Nephron progenitor cell (in vitro differentiated cells): ENCODE results near the gene ATPAF1.
"Not testable (repeated sequence)": the region's sequence is repeated elsewhere in the genome, so short reads cannot be mapped to it uniquely, and the experiment has no call there.

ENCODE experiments used
- DNase-seq: peaks from one replicate; pipeline ENCODE4 v3.0.0; 2021
- H3K27ac Mint-ChIP-seq: 2 replicates; pipeline ENCODE4 v1.8.0; 2021; ENCODE audit warnings: mild to moderate bottlenecking, moderate library complexity, mixed read lengths
- H3K27me3 Mint-ChIP-seq: 2 replicates; pipeline ENCODE4 v1.8.0; 2021; ENCODE audit warnings: mild to moderate bottlenecking, low read depth, mixed read lengths; ENCODE audit not compliant: poor library complexity
- H3K36me3 Mint-ChIP-seq: 2 replicates; pipeline ENCODE4 v1.8.0; 2021; ENCODE audit warnings: low read depth, mixed read lengths
- H3K4me1 Mint-ChIP-seq: 2 replicates; pipeline ENCODE4 v1.8.0; 2021; ENCODE audit warnings: mixed read lengths
- H3K4me3 Mint-ChIP-seq: 2 replicates; pipeline ENCODE4 v1.8.0; 2021; ENCODE audit warnings: mild to moderate bottlenecking, moderate library complexity, mixed read lengths
- H3K9me3 Mint-ChIP-seq: 2 replicates; pipeline ENCODE4 v1.8.0; 2021; ENCODE audit warnings: mild to moderate bottlenecking, moderate library complexity, mixed read lengths
- CTCF ChIP-seq: fragments of 200-600 bp; sonication (generic); IDR thresholded peaks from 2 replicates; pipeline ENCODE4 v1.5.0; 2021; ENCODE audit warnings: antibody characterized with exemption

ATPAF1 gene

GRCh38 chr1:46656643-46657042 lies 11.5 kb downstream of the ATPAF1 start:
- Mint-ChIP-seq H3K4me1 (peaks cover 13% of the 10 kb centered on the region), H3K27ac (no peak overlapping the region), H3K36me3 (peaks cover 45% of the 10 kb centered on the region), H3K27me3 (no peaks in the 10 kb centered on the region), H3K4me3 (no peak overlapping the region), H3K9me3 (peaks cover 7% of the 10 kb centered on the region)
- no peak for TF ChIP-seq CTCF
- DNase-seq: no peak

GRCh38 chr1:46655848-46656247 lies 12.3 kb downstream of the ATPAF1 start:
- no peak overlapping the region for H3K4me3 Mint-ChIP-seq
- peaks cover 13% of the 10 kb centered on the region for H3K4me1 Mint-ChIP-seq
- H3K27me3 Mint-ChIP-seq: no peaks in the 10 kb centered on the region
- H3K9me3 Mint-ChIP-seq: peaks cover 7% of the 10 kb centered on the region
- H3K27ac Mint-ChIP-seq: no peak overlapping the region
- no peak for TF ChIP-seq CTCF
- DNase-seq: no peak
- H3K36me3 Mint-ChIP-seq: peaks cover 53% of the 10 kb centered on the region

- Mint-ChIP-seq H3K4me1 (peaks cover 13% of the 10 kb centered on the region), H3K9me3 (peaks cover 18% of the 10 kb centered on the region), H3K36me3 (peaks cover 64% of the 10 kb centered on the region)
- not testable (repeated sequence) for DNase-seq, H3K27ac Mint-ChIP-seq, H3K27me3 Mint-ChIP-seq, H3K4me3 Mint-ChIP-seq
These were observed 13.5 kb downstream of the ATPAF1 start for GRCh38 chr1:46654698-46655097.

- Mint-ChIP-seq H3K4me3 (no peak overlapping the region), H3K27ac (peak overlapping the region; percentile 94), H3K27me3 (no peaks in the 10 kb centered on the region), H3K36me3 (peaks cover 71% of the 10 kb centered on the region), H3K9me3 (peaks cover 25% of the 10 kb centered on the region), H3K4me1 (peaks cover 13% of the 10 kb centered on the region)
- TF ChIP-seq CTCF: no peak
- DNase-seq: no peak
These were observed 14.2 kb downstream of the ATPAF1 start for GRCh38 chr1:46654012-46654411.

GRCh38 chr1:46653405-46653958 lies 14.7 kb downstream of the ATPAF1 start:
- TF ChIP-seq CTCF: no peak
- Mint-ChIP-seq H3K27ac (peak overlapping the region; percentile 94), H3K36me3 (peaks cover 76% of the 10 kb centered on the region), H3K4me1 (peaks cover 13% of the 10 kb centered on the region), H3K4me3 (no peak overlapping the region), H3K27me3 (no peaks in the 10 kb centered on the region), H3K9me3 (peaks cover 30% of the 10 kb centered on the region)
- no peak for DNase-seq

GRCh38 chr1:46652321-46653100 lies 15.7 kb downstream of the ATPAF1 start:
- H3K36me3 Mint-ChIP-seq: peaks cover 80% of the 10 kb centered on the region
- H3K4me3 Mint-ChIP-seq: no peak overlapping the region

GRCh38 chr1:46651152-46651551 lies 17.0 kb downstream of the ATPAF1 start:
- H3K27ac Mint-ChIP-seq, H3K4me3 Mint-ChIP-seq, DNase-seq, H3K27me3 Mint-ChIP-seq: not testable (repeated sequence)
- Mint-ChIP-seq H3K36me3 (peaks cover 78% of the 10 kb centered on the region), H3K9me3 (peaks cover 37% of the 10 kb centered on the region), H3K4me1 (peaks cover 13% of the 10 kb centered on the region)

More at GRCh38 chr1:46652321-46653100, 15.7 kb downstream of the ATPAF1 start:
- Mint-ChIP-seq H3K4me1 (peaks cover 13% of the 10 kb centered on the region), H3K27me3 (no peaks in the 10 kb centered on the region), H3K9me3 (peaks cover 34% of the 10 kb centered on the region), H3K27ac (peak overlapping the region; percentile 11)
- no peak for DNase-seq
- TF ChIP-seq CTCF: no peak
